NT2/D1 (cell line): ENCODE results near the gene EXOC7.
"Not testable (repeated sequence)": the region's sequence is repeated elsewhere in the genome, so short reads cannot be mapped to it uniquely, and the experiment has no call there.

ENCODE experiments used
- DNase-seq: peaks from one replicate; pipeline ENCODE4 v3.0.0-alpha.2; 2011; ENCODE audit warnings: low read depth, low spot score
- H3K27me3 ChIP-seq: 2 replicates; pipeline ENCODE4 v1.6.0; 2011; ENCODE audit warnings: mild to moderate bottlenecking; ENCODE audit not compliant: insufficient read length, insufficient read depth
- H3K36me3 ChIP-seq: 2 replicates; pipeline ENCODE4 v1.6.1; 2011; ENCODE audit warnings: mild to moderate bottlenecking, low read length, mixed read lengths; ENCODE audit not compliant: insufficient read depth, insufficient read length
- H3K4me1 ChIP-seq: 2 replicates; pipeline ENCODE4 v1.5.1; 2011; ENCODE audit not compliant: insufficient read depth, insufficient read length
- H3K4me3 ChIP-seq: 2 replicates; pipeline ENCODE4 v1.5.1; 2011; ENCODE audit warnings: low read depth; ENCODE audit not compliant: insufficient read length
- H3K9ac ChIP-seq: 2 replicates; pipeline ENCODE4 v1.6.0; 2011; ENCODE audit warnings: low read depth; ENCODE audit not compliant: insufficient read length
- H3K9me3 ChIP-seq: 2 replicates; pipeline ENCODE4 v1.5.1; 2011; ENCODE audit warnings: mild to moderate bottlenecking, low read length; ENCODE audit not compliant: insufficient read depth
- SUZ12 ChIP-seq: IDR thresholded peaks from 2 replicates; pipeline ENCODE4 v1.6.1; 2011; ENCODE audit not compliant: insufficient read length, insufficient read depth; ENCODE audit errors: extremely low read depth
- YY1 ChIP-seq: IDR thresholded peaks from 2 replicates; pipeline ENCODE4 v1.6.1; 2011; ENCODE audit not compliant: insufficient read length, insufficient read depth
- ZNF274 ChIP-seq: IDR thresholded peaks from 2 replicates; pipeline ENCODE4 v1.6.1; 2011; ENCODE audit warnings: mild to moderate bottlenecking, low read depth, low read length

The EXOC7 gene

DNA sequence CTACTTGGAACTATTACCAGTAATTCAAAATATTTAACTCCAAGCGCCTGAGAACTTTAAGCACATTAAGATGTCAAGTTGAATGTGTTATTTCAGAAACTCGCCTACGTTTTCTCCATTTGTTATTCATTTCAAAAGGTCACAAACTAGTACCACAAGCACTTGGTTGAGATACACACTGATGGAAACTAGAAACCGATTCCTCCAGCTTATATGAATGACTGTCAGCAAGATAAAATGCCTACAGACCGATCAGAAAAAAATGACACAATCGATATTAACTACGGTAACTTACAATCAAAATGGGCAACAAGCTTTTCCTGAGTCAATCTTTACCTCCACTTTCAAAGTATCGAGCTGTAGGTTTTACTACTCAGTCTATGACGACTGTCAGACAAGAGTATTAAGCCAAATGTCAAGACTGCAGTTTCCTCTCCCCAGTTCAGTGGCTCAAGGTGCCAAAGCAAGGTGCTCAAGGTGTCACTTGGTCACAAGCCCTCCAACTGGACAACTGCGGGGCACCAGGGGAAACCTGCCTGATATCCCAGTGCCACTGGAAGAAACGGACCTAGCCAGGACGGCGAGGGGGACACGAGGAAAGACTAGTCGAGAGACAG lies 31.9 kb downstream of the EXOC7 start:
- TF ChIP-seq SUZ12 (no peak), YY1 (no peak), ZNF274 (no peak)
- no peak for DNase-seq

DNA sequence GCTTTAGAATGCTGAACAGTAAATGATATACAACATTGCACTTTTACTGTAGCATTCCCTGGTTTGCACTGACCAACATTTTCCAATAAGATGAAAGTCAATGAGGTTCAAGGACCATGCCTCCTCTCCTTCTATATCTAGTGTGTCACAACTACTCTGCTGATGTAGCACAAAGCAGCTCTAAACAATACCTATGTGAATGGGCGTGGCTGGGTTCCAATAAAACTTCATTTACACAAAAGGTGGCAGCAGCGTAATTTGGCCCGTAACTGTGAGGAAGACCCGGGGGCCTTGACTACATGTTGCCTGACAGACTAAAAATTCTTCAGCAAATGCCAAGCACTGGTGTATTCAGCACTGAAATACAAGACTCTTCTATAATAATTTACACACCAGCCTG lies 37.8 kb downstream of the EXOC7 start:
- H3K36me3 ChIP-seq = peaks cover 80% of the 10 kb centered on the region
- no peak for TF ChIP-seq YY1
- no peak for TF ChIP-seq SUZ12
- no peak for TF ChIP-seq ZNF274

More for the DNA sequence above, 31.9 kb downstream of the EXOC7 start:
- Histone ChIP-seq H3K4me1 (peaks cover 11% of the 10 kb centered on the region), H3K27me3 (peaks cover 40% of the 10 kb centered on the region), H3K36me3 (peaks cover 29% of the 10 kb centered on the region), H3K9me3 (no peaks in the 10 kb centered on the region), H3K9ac (peak overlapping the region; percentile 90), H3K4me3 (peak overlapping the region; percentile 85)

DNA sequence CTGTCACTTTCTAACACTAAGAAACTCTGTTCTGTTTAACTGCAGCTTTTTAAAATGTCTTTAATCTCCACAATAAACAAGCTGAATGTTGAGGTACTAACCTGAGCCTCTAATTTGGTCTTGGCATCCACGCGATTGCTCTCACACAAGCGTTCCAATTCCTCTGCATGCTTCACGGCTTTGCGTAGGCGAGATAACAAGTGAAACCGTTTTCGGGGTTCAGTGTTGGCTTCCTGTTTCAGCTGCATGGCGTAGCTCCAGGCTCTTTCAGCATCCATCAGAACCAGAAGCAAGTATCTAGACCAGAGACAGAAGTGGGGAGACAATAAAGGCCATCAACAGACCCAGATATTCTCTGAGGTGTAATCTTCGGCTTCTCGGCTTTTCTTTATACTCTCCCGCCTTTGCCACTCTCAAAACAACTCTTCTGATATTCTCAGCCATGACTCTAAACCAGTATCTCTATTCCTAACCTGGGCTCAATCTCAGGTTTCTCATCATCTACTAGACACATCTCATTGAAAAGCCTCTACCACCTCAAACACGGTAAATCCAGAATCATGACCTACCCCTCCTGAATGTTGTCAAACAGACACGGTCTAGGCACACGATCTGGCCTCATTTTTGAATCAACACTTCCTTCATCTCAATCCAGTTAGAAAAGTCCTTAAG lies 39.6 kb downstream of the EXOC7 start:
- peaks cover 83% of the 10 kb centered on the region for H3K36me3 ChIP-seq
- no peaks in the 10 kb centered on the region for H3K4me1 ChIP-seq
- H3K9ac ChIP-seq = no peak overlapping the region
- DNase-seq = no peak
- H3K4me3 ChIP-seq = no peak overlapping the region
- TF ChIP-seq ZNF274 (no peak), YY1 (no peak), SUZ12 (no peak)
- no peaks in the 10 kb centered on the region for H3K27me3 ChIP-seq
- H3K9me3 ChIP-seq = no peaks in the 10 kb centered on the region

More for the DNA sequence above, 37.8 kb downstream of the EXOC7 start:
- H3K27me3 ChIP-seq = no peaks in the 10 kb centered on the region
- H3K4me3 ChIP-seq = no peak overlapping the region
- H3K9ac ChIP-seq = no peak overlapping the region
- no peak for DNase-seq
- no peaks in the 10 kb centered on the region for H3K4me1 ChIP-seq
- no peaks in the 10 kb centered on the region for H3K9me3 ChIP-seq

DNA sequence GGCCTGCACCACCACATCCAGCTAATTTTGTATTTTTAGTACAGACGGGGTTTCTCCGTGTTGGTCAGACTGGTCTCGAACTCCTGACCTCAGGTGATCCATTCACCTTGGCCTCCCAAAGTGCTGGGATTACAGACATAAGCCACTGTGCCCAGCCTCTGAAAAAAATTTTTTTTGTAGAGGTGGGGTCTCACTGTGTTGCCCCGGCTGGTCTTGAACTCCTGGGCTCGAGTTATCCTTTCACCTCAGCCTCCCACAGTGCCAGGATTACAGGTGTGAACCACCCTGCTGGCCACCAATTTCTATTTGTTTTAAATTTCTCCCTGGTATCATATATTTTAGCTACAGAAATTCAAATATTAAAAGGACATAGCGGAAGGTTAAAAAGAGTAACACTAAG lies 45.3 kb downstream of the EXOC7 start:
- not testable (repeated sequence) for H3K9ac ChIP-seq, H3K27me3 ChIP-seq, H3K9me3 ChIP-seq, DNase-seq, H3K4me1 ChIP-seq, H3K4me3 ChIP-seq
- peaks cover 76% of the 10 kb centered on the region for H3K36me3 ChIP-seq

DNA sequence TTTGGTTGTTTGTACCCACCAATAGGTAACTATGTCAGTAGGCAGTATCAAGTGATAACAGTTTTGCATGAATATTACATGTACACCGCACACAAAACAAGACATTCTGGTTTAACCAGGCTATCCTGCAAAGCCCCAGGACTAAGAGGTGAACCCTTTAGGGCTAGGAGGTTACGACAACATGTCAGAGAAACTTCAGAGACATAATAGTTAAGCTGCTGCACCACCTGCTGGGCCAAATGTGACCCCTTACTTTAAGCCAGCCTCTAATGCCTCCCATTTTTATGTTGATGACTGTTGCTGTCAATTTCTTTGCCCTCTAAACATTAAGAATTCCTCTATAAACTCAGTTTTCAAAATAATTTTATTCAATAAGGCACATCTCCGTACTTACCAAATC lies 46.7 kb downstream of the EXOC7 start:
- Histone ChIP-seq H3K36me3 (peaks cover 75% of the 10 kb centered on the region), H3K9me3 (no peaks in the 10 kb centered on the region), H3K4me3 (no peak overlapping the region), H3K9ac (no peak overlapping the region), H3K27me3 (no peaks in the 10 kb centered on the region), H3K4me1 (peaks cover 4% of the 10 kb centered on the region)
- no peak for DNase-seq
- no peak for TF ChIP-seq YY1

DNA sequence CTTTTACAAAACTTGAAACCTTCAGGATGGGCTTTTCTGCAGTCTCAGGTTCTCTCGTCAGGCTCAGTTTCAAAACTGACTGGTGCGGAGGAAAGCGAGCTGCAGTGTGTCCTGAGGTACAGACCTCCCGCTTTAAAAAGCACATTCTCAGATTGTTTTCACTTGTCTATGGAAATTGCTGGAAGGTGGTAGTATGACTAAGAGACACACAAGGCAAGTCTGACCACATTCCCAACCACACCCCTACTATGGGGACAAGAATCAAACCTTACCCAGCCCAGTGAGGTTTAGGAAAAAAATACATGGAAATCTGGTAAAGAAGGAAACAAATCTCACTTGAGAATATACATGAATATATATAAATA lies 49.5 kb downstream of the EXOC7 start:
- Histone ChIP-seq H3K27me3 (no peaks in the 10 kb centered on the region), H3K9me3 (no peaks in the 10 kb centered on the region), H3K9ac (no peak overlapping the region), H3K36me3 (peaks cover 80% of the 10 kb centered on the region), H3K4me1 (peaks cover 9% of the 10 kb centered on the region), H3K4me3 (no peak overlapping the region)
- DNase-seq = no peak
- no peak for TF ChIP-seq YY1
- TF ChIP-seq ZNF274 = no peak
- TF ChIP-seq SUZ12 = no peak

DNA sequence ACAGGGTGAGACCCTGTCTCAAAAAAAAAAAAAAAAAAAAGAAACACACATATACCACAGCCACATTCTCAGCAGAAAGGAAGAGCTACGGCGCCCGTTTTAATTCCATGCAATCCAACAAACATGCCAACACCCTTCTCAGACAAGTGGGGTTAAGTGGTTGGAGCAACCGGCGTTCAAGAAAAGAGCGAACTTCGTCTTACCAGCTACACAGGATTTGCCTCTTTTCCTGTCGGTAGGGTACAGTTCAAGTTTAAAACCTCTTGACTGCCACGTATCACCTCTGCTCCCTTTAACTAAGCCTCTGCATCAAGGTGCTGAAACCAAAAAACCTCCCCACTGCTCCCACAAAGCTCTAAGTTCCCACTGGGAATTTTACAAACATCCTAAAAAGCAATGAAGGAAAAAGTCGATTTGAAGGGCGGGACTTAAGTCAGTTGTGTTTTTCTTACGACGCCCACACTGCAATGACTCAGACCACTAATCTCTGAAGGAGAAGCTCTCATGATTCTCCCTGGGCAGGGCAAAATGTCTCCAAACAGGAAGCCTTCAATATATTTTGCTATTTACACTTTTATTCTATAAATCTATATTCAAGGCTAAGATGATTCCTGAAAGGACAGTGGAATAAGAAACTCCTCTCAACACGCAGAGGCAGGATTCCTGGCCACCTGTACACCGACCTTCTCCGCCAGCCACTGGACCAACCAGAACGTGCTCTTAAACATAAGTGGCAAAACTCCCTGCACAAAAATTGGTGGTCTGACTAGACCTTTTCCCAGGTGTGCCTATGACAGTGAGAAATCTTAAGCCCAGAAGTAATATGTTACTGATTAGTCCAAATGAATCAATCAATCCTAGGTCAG lies 50.1 kb downstream of the EXOC7 start:
- no peak overlapping the region for H3K9ac ChIP-seq
- no peaks in the 10 kb centered on the region for H3K9me3 ChIP-seq
- no peaks in the 10 kb centered on the region for H3K27me3 ChIP-seq
- H3K4me1 ChIP-seq = peaks cover 9% of the 10 kb centered on the region
- no peak overlapping the region for H3K4me3 ChIP-seq
- no peak for TF ChIP-seq SUZ12
- TF ChIP-seq YY1 = no peak
- no peak for TF ChIP-seq ZNF274
- no peak for DNase-seq
- H3K36me3 ChIP-seq = peaks cover 80% of the 10 kb centered on the region
